ENCODE results near the gene KRT17. TPM values are rescaled to one million over a fixed set of nuclear protein-coding genes. Genes with fewer than 3 reads are reported as not detected.

KRT17 gene
- total RNA-seq, 1 experiment from 2014 or later = 1.9 TPM

DNA sequence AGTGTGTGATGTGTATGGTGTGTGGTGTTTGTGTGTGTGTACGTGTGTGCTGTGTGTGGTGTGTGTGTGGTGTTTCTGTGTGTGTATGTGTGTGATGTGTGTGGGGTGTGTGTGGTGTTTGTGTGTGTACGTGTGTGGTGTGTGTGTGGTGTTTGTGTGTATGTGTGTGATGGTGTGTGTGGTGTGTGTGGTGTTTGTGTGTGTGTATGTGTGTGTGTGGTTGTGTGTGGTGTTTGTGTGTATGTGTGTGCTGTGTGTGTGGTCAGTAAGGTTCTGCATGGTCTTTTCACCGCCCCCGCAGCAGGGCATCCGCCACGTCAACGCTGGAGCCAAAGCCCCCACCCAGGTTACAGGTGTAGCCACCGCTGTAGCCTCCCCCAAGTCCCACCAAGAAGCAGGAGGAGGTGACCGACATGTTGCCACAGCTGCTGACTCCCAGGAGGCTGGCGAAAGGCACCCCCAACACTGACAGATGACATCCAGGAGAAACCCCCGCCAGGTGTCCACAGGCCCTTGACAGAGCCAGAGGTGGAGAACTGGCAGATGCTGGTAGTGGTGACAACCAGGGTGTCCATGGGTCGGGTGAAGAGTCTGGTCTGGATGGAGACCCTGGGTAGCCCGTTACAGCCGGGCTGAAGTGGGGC, 9.3 kb upstream of the KRT17 start:
- DNase-seq (ENCODE audit: low read depth, low spot score) (no peak), ATAC-seq (no peak)
- no TSS peak for BruUV-seq (replicated peaks)
- in situ Hi-C loops (cut with HindIII; ENCODE audit: low pct_unique_long_range_greater_than_20kb, low sequenced_read_pairs) (loop anchor here (25.0 kb wide), 1 partner anchor 96 kb away; the partner anchor contains the start of gene KRT19), intact Hi-C loops (cut with micrococcal nuclease; ENCODE audit: unreplicated experiment) (no loop called here)
- TF ChIP-seq SIN3A (IDR thresholded peaks at IDR 0.05; ENCODE audit: borderline replicate concordance, insufficient read depth, low read depth, low read length) = no peak
- no peak for TF ChIP-seq TCF7L2 (IDR thresholded peaks at IDR 0.05; ENCODE audit: low read depth, low read length)
- H3K9me3 ChIP-seq (ENCODE audit: control insufficient read depth, insufficient read depth, low read depth, low read length) = no peaks in the 10 kb centered on the region
- no peaks in the 10 kb centered on the region for H3K27me3 ChIP-seq (ENCODE audit: control insufficient read depth, insufficient read depth, low read length)
- ChIA-PET POLR2A (no interaction called here), CTCF (no interaction called here)
- no peak overlapping the region for H3K27ac ChIP-seq (ENCODE audit: low read length)
- H3K4me1 ChIP-seq (ENCODE audit: control insufficient read depth, insufficient read depth, low read length) = peaks cover 12% of the 10 kb centered on the region
- H3K4me3 ChIP-seq (ENCODE audit: low read depth in 2 of 2, low read length in 2 of 2) = no peak overlapping the region
- H3K36me3 ChIP-seq (ENCODE audit: control insufficient read depth, insufficient read depth, low read length) = no peaks in the 10 kb centered on the region

DNA sequence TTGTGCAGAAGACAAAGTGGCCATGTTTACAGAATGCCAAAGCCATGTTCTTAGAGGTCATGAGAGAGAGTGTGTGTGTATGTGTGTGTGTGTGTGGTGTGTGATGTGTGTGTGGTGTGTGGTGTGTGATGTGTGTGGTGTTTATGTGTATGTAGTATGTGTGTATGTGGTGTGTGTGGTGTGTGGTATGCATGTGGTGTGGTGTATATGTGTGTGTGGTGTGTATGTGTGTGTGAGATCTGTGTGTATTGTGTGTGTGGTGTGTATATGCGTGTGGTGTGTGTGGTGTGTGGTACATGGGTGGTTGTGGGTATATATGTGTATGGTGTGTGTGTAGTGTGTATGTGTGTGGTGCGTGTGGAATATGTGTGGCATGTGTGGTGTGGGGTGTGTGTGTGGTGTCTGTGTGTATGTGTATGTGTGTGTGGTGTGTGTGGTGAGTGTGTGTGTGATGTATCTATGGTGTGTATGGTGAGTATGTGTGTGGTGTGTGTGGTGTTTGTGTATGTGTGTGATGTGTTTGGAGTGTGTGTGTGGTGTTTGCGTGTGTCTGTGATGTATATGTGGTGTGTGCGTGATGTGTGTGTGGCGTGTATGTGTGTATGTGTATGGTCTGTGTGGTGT, 8.2 kb upstream of the KRT17 start:
- Histone ChIP-seq H3K36me3 (ENCODE audit: control insufficient read depth, insufficient read depth, low read length) (no peaks in the 10 kb centered on the region), H3K27ac (ENCODE audit: low read length) (no peak overlapping the region), H3K4me1 (ENCODE audit: control insufficient read depth, insufficient read depth, low read length) (peaks cover 15% of the 10 kb centered on the region), H3K9me3 (ENCODE audit: control insufficient read depth, insufficient read depth, low read depth, low read length) (no peaks in the 10 kb centered on the region), H3K27me3 (ENCODE audit: control insufficient read depth, insufficient read depth, low read length) (no peaks in the 10 kb centered on the region), H3K4me3 (ENCODE audit: low read depth in 2 of 2, low read length in 2 of 2) (no peak overlapping the region)
- POLR2A ChIA-PET = no interaction called here
- TF ChIP-seq, protein P1, sequence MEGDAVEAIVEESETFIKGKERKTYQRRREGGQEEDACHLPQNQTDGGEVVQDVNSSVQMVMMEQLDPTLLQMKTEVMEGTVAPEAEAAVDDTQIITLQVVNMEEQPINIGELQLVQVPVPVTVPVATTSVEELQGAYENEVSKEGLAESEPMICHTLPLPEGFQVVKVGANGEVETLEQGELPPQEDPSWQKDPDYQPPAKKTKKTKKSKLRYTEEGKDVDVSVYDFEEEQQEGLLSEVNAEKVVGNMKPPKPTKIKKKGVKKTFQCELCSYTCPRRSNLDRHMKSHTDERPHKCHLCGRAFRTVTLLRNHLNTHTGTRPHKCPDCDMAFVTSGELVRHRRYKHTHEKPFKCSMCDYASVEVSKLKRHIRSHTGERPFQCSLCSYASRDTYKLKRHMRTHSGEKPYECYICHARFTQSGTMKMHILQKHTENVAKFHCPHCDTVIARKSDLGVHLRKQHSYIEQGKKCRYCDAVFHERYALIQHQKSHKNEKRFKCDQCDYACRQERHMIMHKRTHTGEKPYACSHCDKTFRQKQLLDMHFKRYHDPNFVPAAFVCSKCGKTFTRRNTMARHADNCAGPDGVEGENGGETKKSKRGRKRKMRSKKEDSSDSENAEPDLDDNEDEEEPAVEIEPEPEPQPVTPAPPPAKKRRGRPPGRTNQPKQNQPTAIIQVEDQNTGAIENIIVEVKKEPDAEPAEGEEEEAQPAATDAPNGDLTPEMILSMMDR (IDR thresholded peaks at IDR 0.05) = no peak
- TF ChIP-seq, protein P2, sequence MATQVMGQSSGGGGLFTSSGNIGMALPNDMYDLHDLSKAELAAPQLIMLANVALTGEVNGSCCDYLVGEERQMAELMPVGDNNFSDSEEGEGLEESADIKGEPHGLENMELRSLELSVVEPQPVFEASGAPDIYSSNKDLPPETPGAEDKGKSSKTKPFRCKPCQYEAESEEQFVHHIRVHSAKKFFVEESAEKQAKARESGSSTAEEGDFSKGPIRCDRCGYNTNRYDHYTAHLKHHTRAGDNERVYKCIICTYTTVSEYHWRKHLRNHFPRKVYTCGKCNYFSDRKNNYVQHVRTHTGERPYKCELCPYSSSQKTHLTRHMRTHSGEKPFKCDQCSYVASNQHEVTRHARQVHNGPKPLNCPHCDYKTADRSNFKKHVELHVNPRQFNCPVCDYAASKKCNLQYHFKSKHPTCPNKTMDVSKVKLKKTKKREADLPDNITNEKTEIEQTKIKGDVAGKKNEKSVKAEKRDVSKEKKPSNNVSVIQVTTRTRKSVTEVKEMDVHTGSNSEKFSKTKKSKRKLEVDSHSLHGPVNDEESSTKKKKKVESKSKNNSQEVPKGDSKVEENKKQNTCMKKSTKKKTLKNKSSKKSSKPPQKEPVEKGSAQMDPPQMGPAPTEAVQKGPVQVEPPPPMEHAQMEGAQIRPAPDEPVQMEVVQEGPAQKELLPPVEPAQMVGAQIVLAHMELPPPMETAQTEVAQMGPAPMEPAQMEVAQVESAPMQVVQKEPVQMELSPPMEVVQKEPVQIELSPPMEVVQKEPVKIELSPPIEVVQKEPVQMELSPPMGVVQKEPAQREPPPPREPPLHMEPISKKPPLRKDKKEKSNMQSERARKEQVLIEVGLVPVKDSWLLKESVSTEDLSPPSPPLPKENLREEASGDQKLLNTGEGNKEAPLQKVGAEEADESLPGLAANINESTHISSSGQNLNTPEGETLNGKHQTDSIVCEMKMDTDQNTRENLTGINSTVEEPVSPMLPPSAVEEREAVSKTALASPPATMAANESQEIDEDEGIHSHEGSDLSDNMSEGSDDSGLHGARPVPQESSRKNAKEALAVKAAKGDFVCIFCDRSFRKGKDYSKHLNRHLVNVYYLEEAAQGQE (IDR thresholded peaks at IDR 0.05; ENCODE audit: insufficient read depth in 1 of 2, low read depth in 2 of 2, low read length in 1 of 2) = no peak
- TF ChIP-seq POLR2AphosphoS5 (IDR thresholded peaks at IDR 0.05; ENCODE audit: low read depth, low read length) (no peak), TCF7L2 (IDR thresholded peaks at IDR 0.05; ENCODE audit: low read depth, low read length) (no peak), SIN3A (IDR thresholded peaks at IDR 0.05; ENCODE audit: borderline replicate concordance, insufficient read depth, low read depth, low read length) (no peak)
- ATAC-seq (no peak), DNase-seq (ENCODE audit: low read depth, low spot score) (no peak)
- BruUV-seq (replicated peaks) = no TSS peak
- in situ Hi-C loops (cut with HindIII; ENCODE audit: low pct_unique_long_range_greater_than_20kb, low sequenced_read_pairs) (loop anchor here (25.0 kb wide), 1 partner anchor 95 kb away; the partner anchor contains the start of gene KRT19), intact Hi-C loops (cut with micrococcal nuclease; ENCODE audit: unreplicated experiment) (no loop called here)
- CTCF ChIA-PET = no interaction called here

DNA sequence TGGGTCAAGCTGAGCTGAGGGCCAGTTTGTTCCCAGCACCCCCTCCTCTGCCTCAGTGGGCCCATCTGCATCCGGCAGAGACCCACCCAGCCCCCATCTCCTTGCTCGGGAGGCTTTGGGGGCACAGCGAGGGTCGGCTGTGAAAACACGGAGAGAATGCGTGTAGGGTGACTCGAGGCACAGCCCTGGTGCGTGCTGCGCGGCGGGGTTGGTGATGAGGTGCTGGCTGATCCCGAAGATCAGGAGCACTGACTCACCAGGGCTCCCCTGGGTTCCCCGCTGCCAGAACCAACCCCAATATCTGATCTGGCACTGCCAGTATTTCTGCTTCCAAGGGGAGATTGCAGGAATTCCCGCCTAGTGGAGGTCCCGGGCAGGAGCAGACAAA, 7.5 kb upstream of the KRT17 start:
- ChIA-PET CTCF (no interaction called here), POLR2A (no interaction called here)
- no peak for DNase-seq (ENCODE audit: low read depth, low spot score)
- no peak overlapping the region for H3K27ac ChIP-seq (ENCODE audit: low read length)
- no peaks in the 10 kb centered on the region for H3K9me3 ChIP-seq (ENCODE audit: control insufficient read depth, insufficient read depth, low read depth, low read length)
- TF ChIP-seq, protein P1 (IDR thresholded peaks at IDR 0.05) = no peak
- H3K27me3 ChIP-seq (ENCODE audit: control insufficient read depth, insufficient read depth, low read length) = no peaks in the 10 kb centered on the region
- ATAC-seq = no peak
- in situ Hi-C loops (cut with HindIII; ENCODE audit: low pct_unique_long_range_greater_than_20kb, low sequenced_read_pairs) = loop anchor here (25.0 kb wide), 1 partner anchor 95 kb away; the partner anchor contains the start of gene KRT19
- H3K4me1 ChIP-seq (ENCODE audit: control insufficient read depth, insufficient read depth, low read length) = peaks cover 19% of the 10 kb centered on the region
- H3K36me3 ChIP-seq (ENCODE audit: control insufficient read depth, insufficient read depth, low read length) = no peaks in the 10 kb centered on the region
- H3K4me3 ChIP-seq (ENCODE audit: low read depth in 2 of 2, low read length in 2 of 2) = no peak overlapping the region
- no TSS peak for BruUV-seq (replicated peaks)
- intact Hi-C loops (cut with micrococcal nuclease; ENCODE audit: unreplicated experiment) = no loop called here

Measured in Panc1 (cell line).